Activated T-cell treated with anti-CD3 and anti-CD28 coated beads for 24 hours (primary cell): ENCODE measurements around the gene PCDH18.

Experiments
- DNase-seq: peaks from one replicate; pipeline ENCODE4 v3.0.0-alpha.2; 2020; ENCODE audit warnings: low read depth

PCDH18 gene

DNA sequence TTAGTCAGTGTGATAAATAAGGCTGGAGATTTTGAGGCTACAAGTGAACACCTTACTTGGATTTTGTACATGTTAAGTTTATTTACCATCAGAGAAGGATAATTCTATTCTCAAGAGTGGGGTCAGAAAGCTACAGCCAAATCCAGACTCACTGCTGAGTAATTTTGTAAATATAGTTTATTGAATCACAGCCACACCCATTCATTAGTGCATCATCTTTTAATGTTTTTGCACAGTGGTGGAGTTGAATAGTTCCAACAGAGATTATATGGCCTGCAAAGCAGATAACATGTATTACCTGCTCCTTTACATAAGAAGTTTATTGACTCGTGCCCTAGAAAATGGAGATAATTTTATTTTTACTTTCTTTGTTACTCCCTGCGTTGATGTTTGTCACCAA is 60.4 kb downstream of the PCDH18 start:
- DNase-seq = no peak

DNA sequence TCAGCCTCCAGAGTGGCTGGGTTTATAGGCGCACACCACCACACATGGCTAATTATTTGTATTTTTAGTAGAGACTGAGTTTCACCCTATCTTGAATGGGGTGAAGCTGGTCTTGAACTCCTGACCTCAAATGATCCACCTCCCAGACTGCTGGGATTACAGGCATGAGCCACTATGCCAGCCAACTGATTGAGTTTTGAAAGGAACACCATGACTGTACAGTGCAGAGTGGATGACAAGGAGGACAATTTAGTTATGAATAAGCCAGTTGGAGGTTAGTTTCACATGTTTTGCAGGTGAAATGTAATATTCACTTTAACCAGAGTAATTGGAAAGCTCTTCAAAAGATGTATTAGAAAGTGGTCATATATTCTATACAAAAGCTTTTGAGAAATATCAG is 60.8 kb downstream of the PCDH18 start:
- DNase-seq = no peak

DNA sequence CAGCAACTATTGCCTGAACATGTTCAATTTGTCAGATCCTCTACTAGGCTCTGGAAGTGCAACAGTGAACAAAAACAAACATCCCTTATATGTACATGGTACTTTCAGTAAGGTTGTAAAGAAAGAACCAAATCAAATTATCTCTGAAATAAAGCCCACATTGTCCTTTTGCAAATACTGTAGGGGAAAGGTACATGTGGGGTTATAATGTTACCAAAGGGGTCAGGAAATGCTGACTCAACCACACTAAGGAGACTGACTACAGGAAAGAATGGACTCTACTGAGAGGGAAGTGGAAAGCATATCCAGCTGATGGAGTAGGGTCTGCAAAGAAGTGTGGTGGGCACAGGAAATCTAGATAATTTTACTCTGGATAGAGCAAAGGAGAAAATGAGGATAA is 61.5 kb downstream of the PCDH18 start:
- DNase-seq = no peak
